GM21737 (cell line): ENCODE data around the gene SSC4D.

ENCODE experiments used
- ATAC-seq: cut with Tn5 transposase; IDR thresholded peaks from one replicate; pipeline ENCODE4 v1.9.1; 2021; ENCODE audit warnings: mild to moderate bottlenecking, moderate library complexity; ENCODE audit not compliant: unreplicated experiment

SSC4D gene

GRCh38 chr7:76356115-76356514 lies 53.4 kb downstream of the SSC4D start:
- no peak for ATAC-seq

GRCh38 chr7:76354981-76355730 lies 54.3 kb downstream of the SSC4D start:
- ATAC-seq: no peak

DNA sequence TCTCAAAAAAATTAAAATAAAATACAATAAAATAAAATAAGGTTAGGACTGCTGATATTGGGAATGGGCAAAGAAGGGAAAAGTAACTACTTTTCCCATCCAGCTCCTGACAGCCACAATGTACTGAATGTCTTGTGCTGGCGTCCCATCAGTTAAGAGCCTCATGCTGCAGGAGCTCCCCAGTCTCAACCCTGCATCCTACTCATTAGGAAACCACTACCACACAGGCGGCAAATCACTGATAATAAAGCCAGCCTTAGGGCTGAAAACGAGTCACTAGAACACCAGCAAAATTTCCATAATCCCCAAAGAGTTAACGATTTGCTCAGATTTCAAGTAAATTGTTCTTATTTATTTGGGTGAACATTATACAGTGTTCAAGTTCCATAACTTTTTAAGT lies 55.0 kb downstream of the SSC4D start:
- ATAC-seq: no peak

DNA sequence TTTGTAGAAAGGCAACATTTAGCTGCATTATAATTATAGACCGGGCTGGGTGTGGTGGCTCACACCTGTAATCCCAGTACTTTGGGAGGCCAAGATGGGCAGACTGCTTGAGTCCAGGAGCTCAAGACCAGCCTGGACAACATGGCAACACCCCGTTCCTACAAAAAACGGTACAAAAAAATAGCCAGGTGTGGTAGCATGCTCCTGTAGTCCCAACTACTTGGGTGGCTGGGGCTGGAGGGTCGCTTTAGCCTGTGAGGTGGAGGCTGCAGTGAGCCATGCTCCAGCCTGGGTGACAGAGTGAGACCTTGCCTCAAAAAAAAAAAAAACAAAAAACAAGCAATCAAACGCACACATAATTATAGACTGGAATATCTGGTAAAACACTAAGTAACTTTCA lies 55.8 kb downstream of the SSC4D start:
- ATAC-seq: no peak

GRCh38 chr7:76352193-76352592 lies 57.3 kb downstream of the SSC4D start:
- no peak for ATAC-seq

DNA sequence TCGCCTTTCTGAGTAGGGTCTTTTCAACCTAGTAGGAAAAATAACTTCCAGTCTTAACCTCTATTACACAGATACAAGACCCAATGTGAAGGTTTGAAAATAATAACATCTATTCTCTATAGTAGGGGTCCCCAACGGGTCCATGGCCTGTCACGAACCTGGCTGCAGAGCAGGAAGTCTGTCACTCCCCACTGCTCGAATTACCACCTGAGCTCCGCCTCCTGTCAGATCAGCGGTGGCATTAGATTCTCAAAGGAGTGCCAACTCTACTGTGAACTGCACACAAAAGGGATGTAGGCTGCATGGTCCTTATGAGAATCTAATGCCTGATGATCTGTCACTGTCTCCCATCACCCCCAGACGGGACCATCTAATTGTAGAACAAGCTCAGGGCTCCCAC lies 58.1 kb downstream of the SSC4D start:
- no peak for ATAC-seq

- ATAC-seq: no peak
These were observed 60.1 kb downstream of the SSC4D start for GRCh38 chr7:76349313-76349885.

GRCh38 chr7:76347710-76348109 lies 61.8 kb downstream of the SSC4D start:
- no peak for ATAC-seq

GRCh38 chr7:76346778-76347177 lies 62.7 kb downstream of the SSC4D start:
- ATAC-seq: no peak

DNA sequence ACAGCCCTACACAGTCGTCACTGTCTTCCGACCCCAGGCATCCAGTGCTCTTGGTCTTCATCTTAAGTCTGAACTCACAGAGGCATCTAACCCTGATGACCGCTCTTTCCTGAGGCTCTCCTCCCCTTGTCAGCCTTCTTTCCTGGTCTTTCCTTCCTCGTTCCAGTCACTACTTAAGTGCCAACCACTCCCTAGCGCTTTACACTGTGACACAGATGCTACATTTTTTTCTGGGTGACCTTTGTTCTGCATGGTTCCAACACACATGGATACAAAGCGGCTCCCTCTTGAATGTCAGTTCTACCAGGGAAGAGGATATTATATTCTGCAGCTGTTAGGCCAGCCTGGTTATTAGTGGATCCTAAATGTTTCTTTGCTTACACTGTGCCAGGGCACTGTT lies 63.4 kb downstream of the SSC4D start:
- ATAC-seq: no peak

- ATAC-seq: no peak
These were observed 65.6 kb downstream of the SSC4D start for GRCh38 chr7:76343931-76344321.

- no peak for ATAC-seq
These were observed 66.1 kb downstream of the SSC4D start for GRCh38 chr7:76343294-76343930.

GRCh38 chr7:76342222-76342621 lies 67.3 kb downstream of the SSC4D start:
- no peak for ATAC-seq

DNA sequence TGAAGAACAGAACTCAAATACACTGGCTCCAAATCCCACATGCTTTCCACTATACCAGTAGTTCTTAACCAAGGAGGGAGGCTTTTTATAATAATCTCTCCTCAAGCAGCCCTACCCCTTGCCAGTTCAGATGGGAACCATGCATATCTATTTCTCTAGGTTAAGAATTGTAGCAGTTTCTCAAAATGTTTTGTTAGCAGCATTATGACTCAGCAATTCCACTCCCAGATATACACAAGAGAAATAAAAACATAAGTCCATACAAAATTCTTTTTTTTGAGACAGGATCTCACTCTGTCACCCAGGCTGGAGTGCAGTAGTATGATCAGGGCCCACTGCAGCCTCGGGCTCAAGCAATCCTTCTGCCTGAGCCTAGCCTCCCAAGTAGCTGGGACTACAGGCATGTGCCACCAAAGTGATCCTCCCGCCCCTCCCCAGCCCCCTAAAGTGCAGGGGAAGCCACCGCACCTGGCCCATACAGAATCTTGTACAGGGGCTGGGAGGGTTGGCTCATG lies 68.8 kb downstream of the SSC4D start:
- no peak for ATAC-seq
